OCI-LY7 (cell line): ENCODE data around the gene WDR19.

Experiments used
- CTCF ChIP-seq: fragments of 200-600 bp; sonication (generic); conservative IDR thresholded peaks from 2 replicates; pipeline ENCODE4 v1.5.1; 2014; ENCODE audit warnings: mild to moderate bottlenecking, antibody characterized with exemption, low read length, moderate library complexity, mixed read lengths
- EZH2phosphoT487 ChIP-seq: fragments of 200-600 bp; sonication (generic); IDR thresholded peaks from 2 replicates; pipeline ENCODE4 v1.6.1; 2018; ENCODE audit warnings: low read depth, borderline replicate concordance, mild to moderate bottlenecking, mixed run types, antibody characterized with exemption, low read length, moderate library complexity, mixed read lengths

GRCh38 chr4:39285853-39286252 lies 103.5 kb downstream of the WDR19 start:
- TF ChIP-seq CTCF (no peak), EZH2phosphoT487 (no peak)
